HG03558 (cell line): Measurements from ENCODE around the gene ENTPD6.

Source experiments
- ATAC-seq: cut with Tn5 transposase; IDR thresholded peaks from one replicate; pipeline ENCODE4 v1.9.1; 2021; ENCODE audit warnings: moderate number of reproducible peaks; ENCODE audit not compliant: unreplicated experiment; ENCODE audit errors: extremely low read depth

ENTPD6 gene

GRCh38 chr20:25207149-25207959, 11.8 kb downstream of the ENTPD6 start:
- no peak for ATAC-seq

- no peak for ATAC-seq
Observed at GRCh38 chr20:25207960-25208534, 12.5 kb downstream of the ENTPD6 start.

- no peak for ATAC-seq
Observed at GRCh38 chr20:25209400-25209799, 13.9 kb downstream of the ENTPD6 start.

- ATAC-seq = no peak
Observed at GRCh38 chr20:25209911-25210310, 14.4 kb downstream of the ENTPD6 start.

GRCh38 chr20:25211273-25211672, 15.8 kb downstream of the ENTPD6 start:
- no peak for ATAC-seq

- ATAC-seq = no peak
Observed at GRCh38 chr20:25212242-25212641, 16.7 kb downstream of the ENTPD6 start.

GRCh38 chr20:25213566-25214425, 18.3 kb downstream of the ENTPD6 start:
- no peak for ATAC-seq

GRCh38 chr20:25214426-25214790, 18.9 kb downstream of the ENTPD6 start:
- ATAC-seq = no peak

GRCh38 chr20:25214819-25215218, 19.3 kb downstream of the ENTPD6 start:
- ATAC-seq = no peak

GRCh38 chr20:25215521-25215920, 20.0 kb downstream of the ENTPD6 start:
- ATAC-seq = no peak

GRCh38 chr20:25216199-25216945, 20.9 kb downstream of the ENTPD6 start:
- no peak for ATAC-seq

- no peak for ATAC-seq
Observed at GRCh38 chr20:25217161-25218108, 21.9 kb downstream of the ENTPD6 start.

- ATAC-seq = no peak
Observed at GRCh38 chr20:25218109-25218486, 22.6 kb downstream of the ENTPD6 start.

GRCh38 chr20:25218492-25218891, 23.0 kb downstream of the ENTPD6 start:
- no peak for ATAC-seq

- ATAC-seq = no peak
Observed at GRCh38 chr20:25219365-25219764, 23.9 kb downstream of the ENTPD6 start.

GRCh38 chr20:25220021-25220730, 24.7 kb downstream of the ENTPD6 start:
- ATAC-seq = no peak

- ATAC-seq = no peak
Observed at GRCh38 chr20:25220810-25221591, 25.5 kb downstream of the ENTPD6 start.
